HG02571 (cell line): ENCODE measurements around the gene THAP5.

Experiments used
- ATAC-seq: cut with Tn5 transposase; IDR thresholded peaks from one replicate; pipeline ENCODE4 v1.9.1; 2021; ENCODE audit warnings: mild to moderate bottlenecking, moderate library complexity; ENCODE audit not compliant: unreplicated experiment

The THAP5 gene

GRCh38 chr7:108569381-108570145, at the start of gene THAP5, which contains the start of gene DNAJB9:
TSS of gene THAP5 (minus strand) at chr7:108569706. CDS start at chr7:108569569, 137 bp downstream.
TSS of gene DNAJB9 (plus strand) at chr7:108569874. CDS start at chr7:108571727, 1,853 bp downstream.
- peak; percentile 92 for ATAC-seq

- no peak for ATAC-seq
These were observed 48.5 kb upstream of the THAP5 start for GRCh38 chr7:108618056-108618455.

GRCh38 chr7:108614896-108615295, 45.4 kb upstream of the THAP5 start:
- ATAC-seq, result no peak

- ATAC-seq, result no peak
These were observed 44.5 kb upstream of the THAP5 start for GRCh38 chr7:108613949-108614381.

GRCh38 chr7:108613147-108613948, 43.8 kb upstream of the THAP5 start:
- no peak for ATAC-seq

GRCh38 chr7:108611268-108611667, 41.8 kb upstream of the THAP5 start:
- no peak for ATAC-seq

GRCh38 chr7:108609643-108610042, 40.1 kb upstream of the THAP5 start:
- no peak for ATAC-seq

- ATAC-seq, result no peak
These were observed 36.2 kb upstream of the THAP5 start for GRCh38 chr7:108605559-108606201.

- no peak for ATAC-seq
These were observed 35.0 kb upstream of the THAP5 start for GRCh38 chr7:108604307-108605077.

- ATAC-seq, result no peak
These were observed 34.3 kb upstream of the THAP5 start for GRCh38 chr7:108603656-108604306.

GRCh38 chr7:108600399-108600798, 30.9 kb upstream of the THAP5 start:
- ATAC-seq, result no peak

GRCh38 chr7:108598914-108599580, 29.5 kb upstream of the THAP5 start:
- no peak for ATAC-seq

GRCh38 chr7:108598153-108598552, 28.6 kb upstream of the THAP5 start:
- ATAC-seq, result no peak

- peak; percentile 96 for ATAC-seq
These were observed 27.1 kb upstream of the THAP5 start for GRCh38 chr7:108596560-108596959.

- no peak for ATAC-seq
These were observed 23.2 kb upstream of the THAP5 start for GRCh38 chr7:108592646-108593201.

- ATAC-seq, result no peak
These were observed 21.1 kb upstream of the THAP5 start for GRCh38 chr7:108590606-108591005.

- ATAC-seq, result no peak
These were observed 20.4 kb upstream of the THAP5 start for GRCh38 chr7:108589874-108590273.

GRCh38 chr7:108589199-108589598, 19.7 kb upstream of the THAP5 start:
- no peak for ATAC-seq

- ATAC-seq, result no peak
These were observed 16.8 kb upstream of the THAP5 start for GRCh38 chr7:108586274-108586710.
